GM12892 (cell line): ENCODE data around the gene GRID1.

Source experiments
- DNase-seq: peaks from one replicate; pipeline ENCODE4 v3.0.0; 2011; ENCODE audit not compliant: insufficient read length
- FAIRE-seq: peaks from 2 replicates; lab custom pipeline; 2011; peaks lifted over from hg19 to GRCh38; lab: Jason Lieb, UNC
- POLR2A ChIP-seq: IDR thresholded peaks from 2 replicates; pipeline ENCODE4 v1.6.1; 2011; ENCODE audit warnings: low read depth, low read length, control low read depth
- POLR2AphosphoS5 ChIP-seq: IDR thresholded peaks from 2 replicates; pipeline ENCODE4 v1.6.1; 2011; ENCODE audit warnings: low read depth, low read length, control low read depth
- TAF1 ChIP-seq: IDR thresholded peaks from 2 replicates; pipeline ENCODE4 v1.6.1; 2011; ENCODE audit warnings: low read depth, mild to moderate bottlenecking, control low read depth, low read length, borderline replicate concordance

The GRID1 gene

GRCh38 chr10:86074294-86074693 lies 292.3 kb downstream of the GRID1 start:
- DNase-seq (no peak), FAIRE-seq (no peak)
- TF ChIP-seq POLR2A (no peak), POLR2AphosphoS5 (no peak), TAF1 (no peak)

GRCh38 chr10:86073199-86073977 lies 293.2 kb downstream of the GRID1 start:
- FAIRE-seq, result no peak
- no peak for DNase-seq
- no peak for TF ChIP-seq POLR2A
- no peak for TF ChIP-seq POLR2AphosphoS5
- no peak for TF ChIP-seq TAF1

- TF ChIP-seq POLR2A, result no peak
- TF ChIP-seq TAF1, result no peak
- TF ChIP-seq POLR2AphosphoS5, result no peak
- DNase-seq (no peak), FAIRE-seq (no peak)
These were observed 294.2 kb downstream of the GRID1 start for GRCh38 chr10:86072413-86072812.

- TF ChIP-seq TAF1 (no peak), POLR2A (no peak), POLR2AphosphoS5 (no peak)
- FAIRE-seq (no peak), DNase-seq (no peak)
These were observed 294.8 kb downstream of the GRID1 start for GRCh38 chr10:86071758-86072157.

- FAIRE-seq (no peak), DNase-seq (no peak)
- TF ChIP-seq POLR2AphosphoS5 (no peak), POLR2A (no peak), TAF1 (no peak)
These were observed 295.4 kb downstream of the GRID1 start for GRCh38 chr10:86071145-86071544.

- FAIRE-seq (no peak), DNase-seq (no peak)
- TF ChIP-seq POLR2AphosphoS5, result no peak
- TF ChIP-seq TAF1, result no peak
- no peak for TF ChIP-seq POLR2A
These were observed 296.3 kb downstream of the GRID1 start for GRCh38 chr10:86070278-86070677.

GRCh38 chr10:86068231-86069054 lies 298.2 kb downstream of the GRID1 start:
- no peak for DNase-seq
- TF ChIP-seq POLR2AphosphoS5 (no peak), TAF1 (no peak), POLR2A (no peak)
- FAIRE-seq, result no peak

GRCh38 chr10:86067436-86068050 lies 299.1 kb downstream of the GRID1 start:
- DNase-seq (no peak), FAIRE-seq (no peak)
- TF ChIP-seq TAF1 (no peak), POLR2A (no peak), POLR2AphosphoS5 (no peak)

- FAIRE-seq, result no peak
- no peak for TF ChIP-seq POLR2AphosphoS5
- no peak for TF ChIP-seq POLR2A
- no peak for TF ChIP-seq TAF1
- no peak for DNase-seq
These were observed 299.9 kb downstream of the GRID1 start for GRCh38 chr10:86066696-86067095.

GRCh38 chr10:86065711-86066251 lies 300.8 kb downstream of the GRID1 start:
- no peak for TF ChIP-seq TAF1
- no peak for TF ChIP-seq POLR2A
- no peak for TF ChIP-seq POLR2AphosphoS5
- no peak for DNase-seq
- no peak for FAIRE-seq
